ENCODE data around the gene KCNJ1. TPM values are rescaled to one million over a fixed set of nuclear protein-coding genes. Genes with fewer than 3 reads are reported as not detected.
A peak's percentile ranks its signal among the peaks of the same experiment; 100 is the strongest.

KCNJ1 gene
- total RNA-seq, 1 experiment from 2014 or later, result not detected

- Histone ChIP-seq H3K79me2 (ENCODE audit: low read depth) (no peaks in the 10 kb centered on the region), H3K36me3 (ENCODE audit: low read depth) (no peaks in the 10 kb centered on the region), H3K9me3 (ENCODE audit: insufficient read depth, low read depth) (no peaks in the 10 kb centered on the region), H3K9me2 (ENCODE audit: insufficient read depth) (no peaks in the 10 kb centered on the region), H4K20me1 (ENCODE audit: insufficient read depth) (no peaks in the 10 kb centered on the region), H3K4me3 (no peak overlapping the region), H2AFZ (no peak overlapping the region), H3K4me1 (replicated peaks; ENCODE audit: insufficient read depth) (no peaks in the 10 kb centered on the region), H3K27ac (no peak overlapping the region), H3K4me2 (no peak overlapping the region), H3K27me3 (ENCODE audit: insufficient read depth, low read depth) (peaks cover 37% of the 10 kb centered on the region; the same call in 1 of the 2 replicates), H3F3A (ENCODE audit: insufficient read depth, low read depth) (no peaks in the 10 kb centered on the region)
- DNase-seq, result no peak
- CTCF ChIA-PET, result no interaction called here
- no peak for TF ChIP-seq CTCF (conservative IDR thresholded peaks at IDR 0.05)
- POLR2A ChIA-PET (ENCODE audit: unreplicated experiment), result no interaction called here
- no TSS peak for BruUV-seq (replicated peaks)
- intact Hi-C loops (cut with micrococcal nuclease; ENCODE audit: unreplicated experiment), result no loop called here
These were observed 62.6 kb downstream of the KCNJ1 start for GRCh38 chr11:128804481-128804880.

- CTCF ChIA-PET, result no interaction called here
- no peak overlapping the region for H3K4me3 ChIP-seq
- POLR2A ChIA-PET (ENCODE audit: unreplicated experiment), result no interaction called here
- no peaks in the 10 kb centered on the region for H3K79me2 ChIP-seq (ENCODE audit: low read depth)
- BruUV-seq (replicated peaks), result no TSS peak
- no peaks in the 10 kb centered on the region for H3K36me3 ChIP-seq (ENCODE audit: low read depth)
- peaks cover 29% of the 10 kb centered on the region; the same call in 1 of the 2 replicates for H3K27me3 ChIP-seq (ENCODE audit: insufficient read depth, low read depth)
- no peak overlapping the region for H2AFZ ChIP-seq
- H3K4me1 ChIP-seq (replicated peaks; ENCODE audit: insufficient read depth), result no peaks in the 10 kb centered on the region
- intact Hi-C loops (cut with micrococcal nuclease; ENCODE audit: unreplicated experiment), result no loop called here
- no peak for TF ChIP-seq CTCF (conservative IDR thresholded peaks at IDR 0.05)
- no peak for TF ChIP-seq EZH2 (IDR thresholded peaks at IDR 0.05; ENCODE audit: low read depth)
- H3K27ac ChIP-seq, result no peak overlapping the region
- H3F3A ChIP-seq (ENCODE audit: insufficient read depth, low read depth), result no peaks in the 10 kb centered on the region
- no peaks in the 10 kb centered on the region for H4K20me1 ChIP-seq (ENCODE audit: insufficient read depth)
- H3K4me2 ChIP-seq, result no peak overlapping the region
- no peaks in the 10 kb centered on the region for H3K9me2 ChIP-seq (ENCODE audit: insufficient read depth)
- H3K9me3 ChIP-seq (ENCODE audit: insufficient read depth, low read depth), result no peaks in the 10 kb centered on the region
- no peak for DNase-seq
These were observed 63.4 kb downstream of the KCNJ1 start for GRCh38 chr11:128803449-128804245.

GRCh38 chr11:128803011-128803410, 64.1 kb downstream of the KCNJ1 start:
- no peak overlapping the region for H2AFZ ChIP-seq
- no peak overlapping the region for H3K4me3 ChIP-seq
- no peak for DNase-seq
- H3K9me3 ChIP-seq (ENCODE audit: insufficient read depth, low read depth), result no peaks in the 10 kb centered on the region
- H3K27me3 ChIP-seq (ENCODE audit: insufficient read depth, low read depth), result peaks cover 23% of the 10 kb centered on the region; the same call in 1 of the 2 replicates
- no peaks in the 10 kb centered on the region for H3K9me2 ChIP-seq (ENCODE audit: insufficient read depth)
- intact Hi-C loops (cut with micrococcal nuclease; ENCODE audit: unreplicated experiment), result no loop called here
- no peaks in the 10 kb centered on the region for H4K20me1 ChIP-seq (ENCODE audit: insufficient read depth)
- TF ChIP-seq CTCF (conservative IDR thresholded peaks at IDR 0.05) (0 out of 2 replicates have a peak, but pooled peaks have one; percentile 7), EZH2 (IDR thresholded peaks at IDR 0.05; ENCODE audit: low read depth) (no peak)
- no peak overlapping the region for H3K27ac ChIP-seq
- CTCF ChIA-PET, result interaction anchor here (0.5 kb wide), 1 partner anchor 26 kb away, joined by 3 read pairs; no protein-coding TSS in a partner anchor
- no peaks in the 10 kb centered on the region for H3K4me1 ChIP-seq (replicated peaks; ENCODE audit: insufficient read depth)
- no peaks in the 10 kb centered on the region for H3K36me3 ChIP-seq (ENCODE audit: low read depth)
- H3F3A ChIP-seq (ENCODE audit: insufficient read depth, low read depth), result no peaks in the 10 kb centered on the region
- H3K4me2 ChIP-seq, result no peak overlapping the region
- POLR2A ChIA-PET (ENCODE audit: unreplicated experiment), result no interaction called here
- H3K79me2 ChIP-seq (ENCODE audit: low read depth), result no peaks in the 10 kb centered on the region
- BruUV-seq (replicated peaks), result no TSS peak

Data from PC-9 (cell line).